Coronary artery (tissue), 2 donors: ENCODE data around the gene DOCK4.
A peak's percentile ranks its signal among the peaks of the same experiment; 100 is the strongest.

Experiments used
- DNase-seq: peaks from one replicate; pipeline ENCODE4 v3.0.0-alpha.2; 2017; ENCODE audit warnings: low spot score
- H3K27ac ChIP-seq, 2 donors: fragments of 200-600 bp; sonication (generic); one replicate each; pipeline ENCODE4 v1.5.1; 2016 to 2019
- H3K4me3 ChIP-seq: fragments of 200-600 bp; sonication (generic); 2 replicates; pipeline ENCODE4 v1.5.1; 2016; ENCODE audit warnings: mild to moderate bottlenecking, moderate library complexity
- CTCF ChIP-seq: fragments of 200-600 bp; sonication (generic); IDR thresholded peaks from one replicate; pipeline ENCODE4 v1.5.1; 2019; ENCODE audit warnings: antibody characterized with exemption

Gene DOCK4

GRCh38 chr7:112019932-112020331 lies 186.3 kb downstream of the DOCK4 start:
- TF ChIP-seq CTCF, result no peak
- no peak overlapping the region for H3K27ac ChIP-seq
- no peak overlapping the region for H3K4me3 ChIP-seq
- no peak for DNase-seq

- no peak for DNase-seq
- no peak for TF ChIP-seq CTCF
- Histone ChIP-seq H3K27ac (no peak overlapping the region), H3K4me3 (no peak overlapping the region)
These were observed 187.7 kb downstream of the DOCK4 start for GRCh38 chr7:112018305-112019030.

- H3K27ac ChIP-seq, result no peak overlapping the region
- DNase-seq, result no peak
- no peak for TF ChIP-seq CTCF
- no peak overlapping the region for H3K4me3 ChIP-seq
These were observed 191.1 kb downstream of the DOCK4 start for GRCh38 chr7:112015146-112015545.

GRCh38 chr7:112014347-112014746 lies 191.9 kb downstream of the DOCK4 start:
- no peak for DNase-seq
- no peak overlapping the region for H3K27ac ChIP-seq
- no peak overlapping the region for H3K4me3 ChIP-seq
- no peak for TF ChIP-seq CTCF

- DNase-seq, result no peak
- no peak overlapping the region for H3K4me3 ChIP-seq
- H3K27ac ChIP-seq, result no peak overlapping the region
- no peak for TF ChIP-seq CTCF
These were observed 192.9 kb downstream of the DOCK4 start for GRCh38 chr7:112013274-112013673.

GRCh38 chr7:112012242-112012641 lies 194.0 kb downstream of the DOCK4 start:
- DNase-seq, result no peak
- H3K27ac ChIP-seq, result no peak overlapping the region
- TF ChIP-seq CTCF, result no peak
- no peak overlapping the region for H3K4me3 ChIP-seq

GRCh38 chr7:112010994-112011393 lies 195.2 kb downstream of the DOCK4 start:
- no peak for TF ChIP-seq CTCF
- Histone ChIP-seq H3K4me3 (no peak overlapping the region), H3K27ac (peak overlapping the region in 1 of 2 donors; percentile 30)
- DNase-seq, result no peak
